Measurements from ENCODE around the gene ASIC4.

ASIC4 gene

DNA sequence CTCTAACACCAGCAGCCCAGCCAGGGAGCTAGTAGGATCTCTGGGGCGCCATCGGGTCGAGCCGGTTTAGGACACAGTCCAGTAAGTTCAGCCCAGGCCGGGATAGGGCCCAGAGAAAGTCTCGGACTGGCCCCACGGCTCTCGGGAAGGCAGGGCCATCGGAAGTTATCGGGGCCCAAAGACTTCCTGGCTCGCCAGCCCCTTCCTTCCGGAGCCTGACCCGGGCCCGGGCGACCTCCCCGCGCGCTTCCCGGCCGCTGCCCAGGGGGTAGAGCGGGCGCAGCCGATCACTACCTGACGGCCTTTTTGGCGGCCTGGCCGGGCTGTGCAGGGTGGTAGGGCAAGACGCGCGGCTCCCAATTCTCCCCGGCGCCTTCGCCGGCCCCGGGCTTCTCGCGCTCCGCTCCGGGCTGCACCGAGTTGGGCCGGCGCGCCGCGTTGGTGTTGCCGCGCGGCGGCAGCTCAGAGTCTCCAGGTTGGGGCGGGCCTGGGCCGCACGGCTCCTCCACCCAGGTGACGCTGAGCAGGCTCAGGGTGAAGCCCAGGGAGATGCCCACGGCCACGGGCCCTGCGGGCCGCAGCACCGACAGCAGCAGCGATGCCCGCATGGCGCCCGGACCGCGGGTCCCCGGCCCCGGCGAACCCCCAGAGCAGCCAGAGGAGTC is 28.8 kb downstream of the ASIC4 start:
- DNase-seq = peak; percentile 42
- in situ Hi-C loops (cut with MboI; ENCODE audit: low pct_unique_long_range_greater_than_20kb, low sequenced_read_pairs) = no loop called here

DNA sequence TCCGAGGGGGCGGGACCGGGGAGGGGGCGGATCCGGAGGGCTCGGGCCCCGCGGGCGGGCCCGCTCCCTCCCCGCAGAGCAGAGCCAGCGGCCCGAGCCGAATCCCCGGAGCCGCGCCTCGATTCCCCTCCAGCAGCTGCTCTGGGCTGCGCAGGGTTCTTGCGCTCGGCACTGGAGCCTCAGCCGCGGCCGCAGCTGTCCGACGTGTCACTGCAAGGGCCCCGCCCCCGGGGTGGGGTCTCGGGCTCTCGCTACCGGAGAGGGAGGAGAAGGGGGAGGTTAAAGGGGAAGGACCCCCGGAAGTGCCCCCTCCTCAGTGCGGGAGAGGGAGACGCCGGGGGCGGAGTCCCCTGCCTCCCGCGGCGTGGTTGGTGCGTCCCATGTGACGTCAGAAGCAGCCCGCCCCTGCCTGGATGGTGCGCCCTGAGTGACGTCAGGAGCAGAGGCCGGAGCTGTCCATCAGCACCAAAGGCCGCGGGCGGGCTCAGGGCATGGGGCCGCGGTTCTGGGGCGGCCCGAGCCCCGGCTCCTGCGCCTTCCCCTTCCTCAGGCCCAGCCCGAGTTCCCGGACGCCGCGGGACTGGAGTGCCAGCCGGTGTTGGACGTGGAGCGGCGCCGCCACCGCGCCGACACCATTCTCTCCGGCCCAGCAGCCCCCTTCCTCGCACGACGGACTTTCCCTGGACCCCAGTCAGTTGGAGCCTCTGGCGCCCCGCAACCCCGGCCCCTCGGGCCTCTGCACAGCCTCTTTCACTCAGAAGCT is 29.5 kb downstream of the ASIC4 start, which contains the start of the genes CHPF and TMEM198:
Gene CHPF (minus strand): TSS at position 214 of the 763 bp plus-strand sequence. CDS start 271 bp downstream, outside the sequence.
Gene TMEM198 (plus strand): TSS at position 433 of the 763 bp plus-strand sequence. CDS start 700 bp downstream, outside the sequence.
- peak; percentile 99 for DNase-seq
- in situ Hi-C loops (cut with MboI; ENCODE audit: low pct_unique_long_range_greater_than_20kb, low sequenced_read_pairs) = no loop called here

DNA sequence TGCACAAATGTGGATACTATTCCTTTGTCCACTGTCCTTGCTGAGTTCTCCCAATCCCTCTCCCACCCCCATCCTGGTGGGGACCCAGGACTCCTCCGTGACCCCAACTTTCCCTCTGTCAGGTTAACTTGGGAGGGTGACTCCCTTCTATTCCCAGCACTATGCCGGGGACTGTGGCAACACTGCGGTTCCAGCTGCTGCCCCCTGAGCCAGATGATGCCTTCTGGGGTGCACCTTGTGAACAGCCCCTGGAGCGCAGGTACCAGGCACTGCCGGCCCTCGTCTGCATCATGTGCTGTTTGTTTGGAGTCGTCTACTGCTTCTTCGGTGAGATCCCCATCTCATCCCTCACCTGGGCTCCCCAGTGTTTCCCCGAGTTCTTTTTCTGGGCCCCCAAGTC is 30.3 kb downstream of the ASIC4 start:
- DNase-seq = no peak
- in situ Hi-C loops (cut with MboI; ENCODE audit: low pct_unique_long_range_greater_than_20kb, low sequenced_read_pairs) = no loop called here

DNA sequence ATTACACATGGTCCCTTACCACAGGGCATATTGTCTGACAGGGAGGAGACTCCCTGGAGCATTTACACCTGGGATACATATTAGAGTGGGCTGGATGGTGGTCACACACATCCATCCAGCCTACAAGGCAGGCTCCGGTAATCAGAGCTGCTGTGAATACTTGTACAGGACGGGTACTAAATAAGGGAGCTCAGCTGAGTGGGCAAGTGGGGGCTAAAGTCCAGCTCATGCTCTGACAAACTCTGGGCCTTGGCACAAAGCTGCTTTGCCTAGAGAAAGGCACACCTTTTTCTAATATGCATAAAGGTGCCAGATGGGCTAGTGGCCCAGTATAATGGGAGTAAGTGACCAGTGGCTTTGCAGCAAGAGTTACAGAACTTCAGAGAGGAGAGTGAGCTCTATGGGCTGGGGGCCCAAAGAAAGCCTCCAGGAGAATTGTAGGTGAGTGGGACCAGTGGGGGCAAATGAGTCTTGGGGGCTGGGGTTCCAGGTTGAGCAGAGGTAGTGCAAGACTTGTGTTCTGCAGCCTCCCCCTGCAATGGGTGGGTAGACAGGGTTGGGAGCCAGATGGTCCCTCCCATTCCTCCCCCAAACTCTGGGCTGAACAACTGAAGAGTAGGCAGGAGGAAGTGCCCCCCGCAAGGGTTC is 31.1 kb downstream of the ASIC4 start:
- DNase-seq = no peak
- in situ Hi-C loops (cut with MboI; ENCODE audit: low pct_unique_long_range_greater_than_20kb, low sequenced_read_pairs) = no loop called here

DNA sequence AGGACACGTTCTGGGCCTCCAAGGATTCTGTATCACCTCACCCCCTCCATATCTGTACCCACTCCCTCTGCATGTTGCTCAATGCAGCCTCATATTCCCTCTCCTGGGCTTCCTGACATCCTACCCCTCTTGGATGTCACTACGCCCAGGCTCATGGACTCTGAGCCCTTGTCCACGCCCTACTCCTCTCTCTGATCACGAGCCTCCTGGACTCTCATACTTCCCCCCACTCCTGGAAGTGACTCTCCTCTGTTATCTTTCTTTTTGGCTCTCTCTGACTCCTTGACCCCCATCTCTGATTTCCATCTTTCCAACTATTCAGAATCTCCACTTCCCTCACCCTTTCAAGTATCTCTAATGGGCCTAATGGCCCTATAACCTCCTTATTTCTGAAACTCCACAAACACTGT is 31.7 kb downstream of the ASIC4 start:
- DNase-seq = no peak
- in situ Hi-C loops (cut with MboI; ENCODE audit: low pct_unique_long_range_greater_than_20kb, low sequenced_read_pairs) = no loop called here

DNA sequence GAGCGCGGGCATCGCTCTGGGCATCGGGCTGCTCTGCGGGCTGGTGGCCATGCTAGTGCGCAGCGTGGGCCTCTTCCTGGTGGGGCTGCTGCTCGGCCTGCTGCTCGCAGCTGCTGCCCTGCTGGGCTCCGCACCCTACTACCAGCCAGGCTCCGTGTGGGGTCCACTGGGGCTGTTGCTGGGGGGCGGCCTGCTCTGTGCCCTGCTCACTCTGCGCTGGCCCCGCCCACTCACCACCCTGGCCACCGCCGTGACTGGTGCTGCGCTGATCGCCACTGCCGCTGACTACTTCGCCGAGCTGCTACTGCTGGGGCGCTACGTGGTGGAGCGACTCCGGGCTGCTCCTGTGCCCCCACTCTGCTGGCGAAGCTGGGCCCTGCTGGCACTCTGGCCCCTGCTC is 33.3 kb downstream of the ASIC4 start:
- in situ Hi-C loops (cut with MboI; ENCODE audit: low pct_unique_long_range_greater_than_20kb, low sequenced_read_pairs) = no loop called here
- no peak for DNase-seq

DNA sequence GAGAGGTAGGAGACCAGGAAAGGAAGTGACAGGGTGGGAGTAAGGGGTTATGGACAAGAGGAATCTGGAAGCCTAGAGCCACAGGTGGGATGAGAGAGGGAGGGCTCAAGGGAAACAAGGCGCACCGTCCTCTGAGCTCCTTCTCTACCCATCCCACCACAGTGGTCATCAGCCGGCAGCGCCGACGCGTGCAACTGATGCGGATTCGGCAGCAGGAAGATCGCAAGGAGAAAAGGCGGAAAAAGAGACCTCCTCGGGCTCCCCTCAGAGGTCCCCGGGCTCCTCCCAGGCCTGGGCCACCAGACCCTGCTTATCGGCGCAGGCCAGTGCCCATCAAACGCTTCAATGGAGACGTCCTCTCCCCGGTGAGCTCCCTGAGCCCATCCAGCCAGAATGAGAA is 34.7 kb downstream of the ASIC4 start:
- no peak for DNase-seq
- in situ Hi-C loops (cut with MboI; ENCODE audit: low pct_unique_long_range_greater_than_20kb, low sequenced_read_pairs) = no loop called here

DNA sequence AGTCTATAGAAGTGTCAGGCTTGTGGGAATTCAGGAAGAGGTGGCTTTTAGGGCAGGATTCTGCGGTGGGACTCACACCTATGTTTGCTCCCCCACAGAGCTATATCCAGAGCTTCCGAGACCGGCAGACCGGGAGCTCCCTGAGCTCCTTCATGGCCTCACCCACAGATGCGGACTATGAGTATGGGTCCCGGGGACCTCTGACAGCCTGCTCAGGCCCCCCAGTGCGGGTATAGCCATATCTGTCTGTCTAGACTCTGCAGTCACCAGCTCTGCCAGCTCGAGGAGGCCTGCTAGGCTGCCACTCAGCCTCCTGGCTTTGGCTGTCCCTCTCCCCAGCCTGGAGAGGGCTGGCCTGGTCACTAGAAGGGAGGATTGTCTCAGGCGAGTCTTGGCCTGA is 35.3 kb downstream of the ASIC4 start:
- in situ Hi-C loops (cut with MboI; ENCODE audit: low pct_unique_long_range_greater_than_20kb, low sequenced_read_pairs) = no loop called here
- DNase-seq = no peak

DNA sequence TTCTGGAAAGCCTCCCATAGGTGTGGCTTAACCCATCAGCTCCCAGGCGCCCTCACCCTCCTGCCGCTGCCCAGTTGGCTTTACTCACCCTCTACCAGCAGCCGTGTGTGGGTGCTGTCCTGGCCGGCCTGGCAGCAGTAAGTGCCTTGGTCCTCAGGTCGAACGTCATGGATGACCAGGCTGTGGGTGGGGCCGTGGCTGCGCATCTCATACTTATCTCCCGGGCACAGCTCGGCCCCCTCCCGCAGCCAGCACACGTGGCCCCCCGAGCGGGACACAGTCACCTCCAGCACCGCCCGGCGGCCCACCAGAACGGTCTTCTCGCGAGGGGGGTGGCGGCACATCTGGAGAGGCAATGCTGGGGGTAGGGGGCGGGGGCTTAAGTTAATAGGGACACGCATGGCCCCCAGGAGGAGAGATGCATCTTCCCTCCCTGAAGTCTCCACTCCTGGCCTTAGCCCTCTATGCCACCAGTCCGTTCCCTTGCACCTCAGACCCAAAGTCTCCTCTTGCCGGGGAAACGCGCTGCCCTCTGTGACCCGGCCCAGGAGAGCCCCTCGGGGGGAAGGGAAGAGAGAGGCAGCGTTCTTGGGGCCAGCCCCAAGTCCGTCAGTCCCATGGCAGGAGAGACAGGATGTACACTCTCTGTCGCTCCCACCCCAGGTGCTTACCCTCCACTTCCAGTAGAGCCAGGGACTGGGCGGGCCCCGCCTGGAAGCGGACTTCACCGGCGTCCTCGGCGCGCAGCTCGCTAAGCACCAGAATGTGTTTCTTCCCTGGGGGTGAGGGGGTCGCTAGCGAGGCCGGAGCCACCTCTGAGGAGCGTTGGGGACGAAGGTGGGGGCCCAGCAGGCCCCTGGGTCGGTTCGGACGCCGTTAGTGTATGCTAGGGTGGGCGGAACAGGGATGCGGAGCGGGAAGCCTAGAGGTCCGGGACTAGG is 37.4 kb downstream of the ASIC4 start:
- in situ Hi-C loops (cut with MboI; ENCODE audit: low pct_unique_long_range_greater_than_20kb, low sequenced_read_pairs) = no loop called here
- no peak for DNase-seq

DNA sequence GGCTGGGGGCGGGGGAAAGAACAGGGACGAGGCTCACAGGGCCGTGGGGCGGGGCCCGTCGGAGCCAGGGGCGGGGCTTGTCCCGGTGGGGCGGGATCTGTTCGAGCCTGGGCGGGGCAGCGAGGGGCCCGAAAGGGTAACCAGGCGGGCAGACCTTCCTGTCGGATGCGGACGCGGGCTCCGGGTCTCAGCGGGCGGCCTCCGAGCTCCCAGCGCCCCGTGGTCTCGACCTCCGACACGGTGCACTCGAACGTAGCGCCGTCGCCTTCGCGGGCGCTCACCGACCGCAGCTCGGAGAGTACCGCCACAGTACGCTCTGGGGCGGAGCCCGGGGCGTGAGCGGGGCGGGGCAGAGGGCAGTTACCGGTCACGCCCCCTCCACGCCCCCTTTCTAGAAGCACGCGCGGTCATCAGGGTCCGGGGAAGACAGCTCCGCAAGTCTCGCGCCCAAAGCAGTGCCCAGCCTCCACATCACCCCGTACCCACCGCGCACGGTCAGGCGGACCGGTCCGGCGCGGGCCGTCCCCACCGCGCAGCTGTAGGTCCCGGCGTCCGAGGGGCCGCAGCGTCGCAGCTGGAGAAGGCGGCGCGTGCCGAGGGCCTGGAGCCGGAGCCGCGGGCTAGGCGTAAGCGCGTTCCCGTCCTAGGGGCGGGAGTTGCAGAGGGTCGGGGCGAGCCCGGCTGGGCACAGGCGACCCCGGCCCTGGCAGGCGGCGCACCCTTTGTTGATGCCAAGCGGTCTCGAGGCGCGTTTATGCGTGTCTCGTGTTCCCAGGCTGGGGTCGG is 38.3 kb downstream of the ASIC4 start:
- in situ Hi-C loops (cut with MboI; ENCODE audit: low pct_unique_long_range_greater_than_20kb, low sequenced_read_pairs) = no loop called here
- peak; percentile 87 for DNase-seq

DNA sequence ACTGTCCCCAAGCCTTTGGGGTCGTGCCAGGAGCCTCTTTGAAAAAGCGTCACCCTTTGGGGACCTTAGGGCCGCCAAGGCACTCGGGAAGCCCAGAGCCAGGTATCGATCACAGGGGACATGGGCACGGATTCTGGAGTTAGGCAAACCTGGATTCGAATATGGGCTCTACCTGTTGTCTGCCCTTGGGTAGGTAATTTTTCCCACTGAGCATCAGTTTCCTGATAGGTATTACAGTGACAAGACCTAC is 38.8 kb downstream of the ASIC4 start:
- no peak for DNase-seq
- in situ Hi-C loops (cut with MboI; ENCODE audit: low pct_unique_long_range_greater_than_20kb, low sequenced_read_pairs) = no loop called here

DNA sequence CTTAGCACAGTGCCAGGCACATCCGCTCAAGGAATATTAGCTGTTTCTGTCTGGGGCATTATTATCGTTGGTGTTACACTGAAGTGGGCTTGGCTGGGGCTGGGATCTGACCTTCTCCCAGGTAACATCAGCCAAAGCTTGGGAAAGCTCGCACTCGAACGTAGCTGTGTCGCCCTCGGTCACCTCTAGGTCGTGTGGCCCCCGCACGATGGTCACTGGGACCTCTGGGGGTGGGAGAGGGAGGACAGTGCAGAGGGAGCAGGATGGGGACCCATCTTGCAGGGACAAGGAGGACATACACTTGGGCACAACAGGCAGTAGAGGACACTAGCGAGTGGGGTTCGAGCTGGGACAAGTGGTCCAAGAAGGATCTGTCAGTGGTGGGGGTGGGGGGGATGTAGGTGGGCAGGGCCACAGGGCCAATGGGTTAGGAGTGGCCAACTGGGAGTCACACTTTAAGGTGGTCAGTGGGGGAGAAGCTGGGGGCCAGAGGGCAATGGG is 39.2 kb downstream of the ASIC4 start:
- DNase-seq = no peak
- in situ Hi-C loops (cut with MboI; ENCODE audit: low pct_unique_long_range_greater_than_20kb, low sequenced_read_pairs) = no loop called here

DNA sequence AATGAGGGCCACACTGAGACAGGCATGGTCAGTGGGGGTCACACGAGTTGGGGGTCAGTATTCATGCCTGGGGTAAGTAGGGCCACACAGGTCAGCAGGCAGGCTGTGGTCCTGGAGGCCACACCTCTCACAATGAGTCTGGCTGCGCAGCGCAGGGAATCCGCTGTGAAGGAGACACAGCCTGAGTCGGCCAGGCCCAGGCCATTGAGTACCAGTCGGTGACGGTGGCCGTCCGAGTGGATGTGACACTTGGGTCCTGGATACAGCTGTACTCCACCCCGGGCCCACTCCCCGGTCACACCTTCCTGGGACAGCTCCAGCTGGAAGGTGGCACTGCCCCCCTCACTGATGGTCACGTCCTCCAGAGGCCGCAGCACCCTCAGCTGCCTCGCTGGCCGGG is 40.1 kb downstream of the ASIC4 start:
- no peak for DNase-seq
- in situ Hi-C loops (cut with MboI; ENCODE audit: low pct_unique_long_range_greater_than_20kb, low sequenced_read_pairs) = no loop called here

DNA sequence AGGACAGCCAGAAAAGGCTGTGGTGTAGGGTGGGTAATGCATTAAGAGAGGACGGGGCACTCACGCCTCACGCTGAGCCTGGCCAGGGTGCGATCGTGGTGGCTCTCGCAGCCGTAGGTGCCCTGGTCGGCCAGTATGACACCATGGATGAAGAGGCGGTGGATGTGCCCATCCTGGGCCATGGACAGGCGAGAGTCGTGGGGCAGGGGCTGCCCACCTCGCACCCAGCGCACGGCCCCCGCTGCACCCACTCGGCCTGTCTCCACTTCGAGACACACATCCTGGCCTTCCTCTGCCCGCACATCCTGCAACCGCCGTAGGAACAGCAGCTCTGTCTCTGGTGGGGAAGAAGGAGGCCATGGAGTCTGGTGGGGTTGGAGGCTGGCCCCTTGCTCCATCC is 41.7 kb downstream of the ASIC4 start:
- in situ Hi-C loops (cut with MboI; ENCODE audit: low pct_unique_long_range_greater_than_20kb, low sequenced_read_pairs) = no loop called here
- DNase-seq = no peak

DNA sequence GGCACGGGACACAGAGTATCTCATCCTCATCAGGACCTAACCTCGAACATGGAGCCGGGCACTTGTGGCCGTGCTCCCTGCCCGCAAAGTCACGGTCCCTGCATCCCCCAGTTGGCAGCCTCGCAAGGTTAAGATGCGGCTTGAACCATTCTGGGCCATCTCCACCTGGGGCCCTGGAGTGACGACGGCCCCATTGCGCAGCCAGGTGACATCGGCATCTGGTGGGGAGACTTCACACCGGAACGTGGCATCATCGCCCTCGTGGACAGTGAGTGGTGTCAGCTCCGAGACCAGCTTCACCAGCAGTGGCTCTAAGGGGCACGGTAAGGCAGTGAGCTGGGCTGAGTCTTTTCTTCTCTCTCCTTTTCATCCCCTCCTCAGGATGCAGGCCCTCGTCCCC is 42.1 kb downstream of the ASIC4 start:
- in situ Hi-C loops (cut with MboI; ENCODE audit: low pct_unique_long_range_greater_than_20kb, low sequenced_read_pairs) = no loop called here
- DNase-seq = no peak

DNA sequence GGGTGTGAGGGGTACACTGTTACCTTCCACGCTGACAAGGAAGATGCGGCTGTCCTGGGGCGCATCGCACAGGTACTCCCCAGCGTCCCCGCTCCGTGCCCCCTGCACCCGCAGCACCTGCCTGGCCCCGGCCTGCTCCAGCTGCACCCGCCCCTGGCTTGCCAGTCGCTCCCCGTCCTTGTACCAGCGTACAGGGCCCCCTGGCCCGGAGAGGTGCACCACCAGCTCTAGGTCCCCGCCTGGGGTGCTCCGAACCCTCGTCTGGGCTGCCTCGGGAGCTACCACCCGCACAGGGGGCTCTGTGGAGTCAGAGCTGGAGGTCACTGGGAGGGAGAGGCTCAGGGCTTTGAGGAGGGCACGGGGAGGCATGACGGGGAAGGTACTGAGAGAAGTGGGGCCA is 43.0 kb downstream of the ASIC4 start:
- no peak for DNase-seq
- in situ Hi-C loops (cut with MboI; ENCODE audit: low pct_unique_long_range_greater_than_20kb, low sequenced_read_pairs) = no loop called here

DNA sequence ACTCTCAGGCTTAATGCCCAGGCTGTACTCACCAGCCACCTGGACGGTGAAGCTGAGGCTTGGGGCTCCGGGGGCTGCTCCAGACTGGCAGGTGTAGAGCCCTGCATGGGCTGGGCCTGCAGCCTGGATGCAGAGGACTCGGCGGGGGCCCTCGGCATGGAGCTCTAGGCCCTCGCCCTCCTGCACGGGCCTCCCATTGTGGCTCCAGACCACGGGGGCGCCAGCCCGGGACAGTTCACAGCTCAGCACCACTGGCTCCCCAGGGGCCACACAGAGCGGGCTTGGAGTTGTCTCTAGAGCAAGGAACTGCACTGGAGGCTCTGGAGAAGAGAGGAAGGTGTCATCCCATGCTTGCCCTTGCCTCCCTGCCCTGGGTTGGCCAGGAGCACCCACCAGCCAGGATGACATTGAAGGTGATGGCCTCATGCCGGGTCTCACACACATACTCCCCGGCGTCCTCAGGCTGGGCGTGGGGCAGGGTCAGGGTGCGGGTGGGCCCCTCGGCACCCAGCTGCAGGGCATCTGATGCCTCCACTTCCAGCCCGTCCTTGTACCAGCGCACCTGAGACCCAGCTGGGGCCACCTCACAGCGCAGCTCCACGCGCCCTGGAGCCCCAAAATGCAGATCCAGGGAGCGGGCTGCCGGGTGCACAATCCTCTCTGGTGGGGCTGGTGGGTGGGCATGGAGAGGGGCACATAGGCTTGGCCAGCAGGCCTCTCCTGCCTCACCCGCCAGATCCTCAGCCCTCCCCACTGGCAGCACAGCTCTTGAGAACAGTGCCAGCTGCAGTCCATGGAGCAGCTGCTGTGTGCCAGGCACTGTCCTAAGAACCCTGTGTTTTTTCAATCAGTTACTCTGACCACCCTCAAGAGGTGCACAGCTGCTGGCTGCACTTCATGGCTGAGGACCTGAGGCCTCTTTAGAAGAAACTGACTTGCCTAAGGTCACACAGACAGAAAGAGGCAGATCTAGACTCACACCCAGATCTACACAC is 43.8 kb downstream of the ASIC4 start:
- in situ Hi-C loops (cut with MboI; ENCODE audit: low pct_unique_long_range_greater_than_20kb, low sequenced_read_pairs) = no loop called here

More for the DNA sequence above, 43.8 kb downstream of the ASIC4 start:
- no peak for DNase-seq

Data from KBM-7 (cell line).